HG03103 (cell line): ENCODE results near the gene TCF12.

Source experiments
- ATAC-seq: cut with Tn5 transposase; IDR thresholded peaks from one replicate; pipeline ENCODE4 v1.9.1; 2021; ENCODE audit warnings: low read depth; ENCODE audit not compliant: unreplicated experiment

Gene TCF12

DNA sequence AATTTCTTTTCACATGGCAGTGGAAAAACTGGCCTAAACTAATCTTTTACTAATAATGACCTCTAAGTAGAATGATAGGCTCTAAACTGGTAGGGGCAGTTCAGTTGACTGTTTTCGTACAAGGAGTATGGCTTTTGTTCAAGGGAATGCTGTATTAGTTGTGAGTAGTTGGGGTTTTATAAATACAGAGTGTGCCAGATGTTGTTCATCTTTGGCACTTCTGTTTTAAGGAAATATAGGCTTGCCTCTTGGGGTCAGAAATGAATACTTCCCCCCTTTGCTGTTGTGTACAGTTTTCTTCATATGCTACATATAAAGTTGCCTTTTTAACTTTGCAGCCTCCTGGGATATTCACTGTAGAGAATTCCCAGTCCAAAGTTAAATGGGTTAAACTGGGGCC, 276.9 kb downstream of the TCF12 start:
- ATAC-seq: no peak

DNA sequence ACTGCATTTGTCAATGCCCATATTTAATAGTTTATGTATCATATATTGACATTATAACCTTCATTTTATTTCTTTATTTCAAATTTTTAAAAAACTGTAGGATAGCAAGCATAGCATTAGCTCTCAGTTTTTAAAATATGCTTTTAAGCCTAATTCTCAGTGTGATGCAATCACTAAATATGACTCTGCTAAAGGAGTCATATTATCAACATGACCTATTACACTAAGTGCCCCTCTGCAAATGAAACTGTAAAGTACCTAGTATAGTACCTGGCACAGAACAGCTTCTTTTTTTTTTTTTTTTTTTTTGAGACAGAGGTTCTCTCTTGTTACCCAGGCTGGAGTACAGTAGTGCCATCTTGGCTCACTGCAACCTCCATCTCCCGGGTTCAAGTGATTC, 278.4 kb downstream of the TCF12 start:
- no peak for ATAC-seq

DNA sequence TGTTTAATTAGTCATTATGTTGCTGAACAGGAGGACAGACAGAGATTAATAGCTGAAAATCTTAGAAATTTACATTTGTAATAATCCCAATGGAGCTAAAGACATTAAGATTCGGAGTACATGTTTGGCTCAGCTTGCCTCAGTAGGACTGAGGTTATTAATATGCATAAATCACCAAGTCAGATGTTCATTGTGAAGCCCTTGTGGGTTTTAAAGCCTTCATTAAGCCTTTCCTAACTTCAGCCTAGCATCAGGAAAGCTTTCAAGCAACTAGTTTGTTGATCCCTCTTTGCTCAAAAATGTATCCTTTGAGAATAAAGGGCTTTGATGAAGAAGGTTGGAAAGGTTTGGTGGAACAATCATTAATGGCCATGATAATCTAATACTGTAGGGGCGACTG, 279.7 kb downstream of the TCF12 start:
- no peak for ATAC-seq

GRCh38 chr15:57198654-57199291, 280.3 kb downstream of the TCF12 start:
- no peak for ATAC-seq

DNA sequence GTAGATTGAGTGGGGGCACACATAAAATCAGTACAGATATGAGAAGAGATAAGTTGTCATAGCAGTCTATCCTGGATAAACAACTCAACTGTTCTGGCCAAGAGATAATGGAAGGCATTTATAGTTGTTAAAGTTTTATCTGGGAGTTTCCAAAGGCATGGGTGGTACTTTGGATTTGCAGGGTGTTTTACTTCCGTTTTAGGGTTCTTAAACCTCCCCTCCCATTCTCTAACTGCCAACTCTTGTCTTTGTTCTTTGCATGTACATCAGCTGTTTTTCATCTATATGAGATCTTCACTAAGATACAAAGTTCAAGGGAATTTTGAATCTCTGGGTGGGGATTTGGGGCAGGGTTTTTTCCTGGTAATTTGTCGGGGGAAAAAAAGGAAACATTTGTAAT, 283.1 kb downstream of the TCF12 start:
- ATAC-seq: no peak

DNA sequence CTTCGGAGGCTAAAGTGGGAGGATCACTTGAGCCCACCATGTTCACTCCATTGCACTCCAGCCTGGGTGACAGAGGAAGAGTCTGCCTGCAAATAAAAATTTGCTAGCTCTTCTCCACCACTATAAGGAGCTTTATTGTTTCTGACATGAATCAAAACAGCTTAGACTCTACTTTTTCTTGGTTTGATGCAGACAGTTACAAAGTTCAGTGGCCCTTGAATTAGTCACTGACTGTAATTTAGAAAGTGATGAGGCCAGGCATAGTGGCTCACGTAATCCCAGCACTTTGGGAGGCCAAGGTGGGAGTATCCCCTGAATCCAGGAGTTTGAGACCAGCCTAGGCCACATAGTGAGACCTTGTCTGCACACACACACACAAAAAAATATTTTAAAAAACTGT, 285.5 kb downstream of the TCF12 start:
- no peak for ATAC-seq

GRCh38 chr15:57205027-57205855, 286.8 kb downstream of the TCF12 start:
- no peak for ATAC-seq

GRCh38 chr15:57205996-57206395, 287.6 kb downstream of the TCF12 start:
- no peak for ATAC-seq

DNA sequence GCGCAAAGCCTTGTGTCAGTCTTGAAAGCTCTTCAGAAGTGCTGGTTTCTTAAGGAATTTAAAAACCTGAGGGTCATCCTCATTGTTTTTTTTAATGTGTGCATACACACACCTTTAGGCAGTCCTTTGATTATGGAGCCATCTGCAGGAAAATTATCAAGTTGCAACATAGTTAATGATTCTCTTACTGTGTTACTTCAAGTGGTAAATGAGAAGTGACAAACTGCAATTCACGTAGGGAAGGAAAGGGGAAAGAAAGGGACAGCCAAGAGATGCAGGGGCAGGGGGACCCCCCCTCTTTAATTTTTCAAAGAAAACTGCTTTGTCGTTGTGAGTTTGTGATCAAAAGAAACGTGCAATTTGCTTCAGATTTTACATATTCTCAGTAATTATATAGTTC, 295.4 kb downstream of the TCF12 start:
- no peak for ATAC-seq

GRCh38 chr15:57215326-57215725, 296.9 kb downstream of the TCF12 start:
- ATAC-seq: no peak

DNA sequence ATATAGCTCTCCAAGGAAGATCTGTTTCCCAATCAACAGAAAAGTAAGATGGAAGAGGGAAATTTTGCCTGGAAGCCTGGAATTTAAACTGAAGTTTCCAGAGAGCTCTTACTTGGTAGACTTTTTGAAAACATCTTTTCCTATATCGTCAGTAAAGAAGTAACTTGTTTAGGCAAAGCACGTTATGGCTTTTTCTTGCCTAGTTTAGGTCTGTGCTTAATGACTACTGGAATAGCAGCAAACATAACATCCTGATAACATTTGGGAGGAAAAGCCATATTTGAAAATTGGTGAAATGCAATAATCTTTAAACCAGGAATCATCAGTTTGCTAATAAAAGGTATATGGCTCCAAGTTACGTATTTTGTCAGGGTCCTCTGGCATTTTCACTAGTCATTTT, 297.4 kb downstream of the TCF12 start:
- no peak for ATAC-seq

- ATAC-seq: no peak
Observed at GRCh38 chr15:57216288-57216687, 297.8 kb downstream of the TCF12 start.

DNA sequence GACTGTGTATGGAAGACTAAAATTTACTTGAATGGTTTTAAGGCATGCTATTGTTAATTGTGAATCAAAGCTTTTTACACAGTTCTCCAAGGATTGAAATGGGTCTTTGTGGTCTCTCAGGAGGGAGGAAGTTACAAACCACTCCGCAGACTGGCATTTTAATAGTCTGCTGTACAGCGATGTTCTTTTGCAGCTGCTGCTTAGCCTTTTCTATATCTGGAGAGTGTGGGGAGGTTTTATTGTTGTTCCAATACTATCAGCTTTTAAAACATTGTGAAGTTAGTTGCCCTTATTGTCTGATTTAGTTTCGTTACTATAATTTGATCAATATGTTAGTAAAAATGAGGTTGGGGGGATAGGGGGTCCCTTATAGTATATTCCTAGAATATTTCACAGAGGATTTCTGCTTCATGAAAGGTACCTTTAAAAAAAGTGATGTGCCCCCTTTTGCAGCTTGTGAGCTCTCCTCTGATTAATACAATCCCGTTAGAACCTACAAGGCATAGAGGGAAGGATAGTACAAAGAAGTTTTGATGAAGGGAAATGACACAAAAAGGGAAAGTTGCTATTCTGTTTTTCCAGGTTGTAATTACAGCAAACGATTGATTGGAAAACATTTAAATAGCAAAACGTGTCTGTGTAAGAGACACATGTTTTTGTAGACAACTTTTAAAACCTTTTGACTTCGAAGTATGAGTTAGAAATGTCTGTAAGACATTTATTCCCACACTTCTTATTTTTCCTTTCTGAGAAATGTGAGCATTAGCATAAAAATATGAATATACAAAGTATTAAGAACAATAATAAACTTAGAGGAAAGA, 299.5 kb downstream of the TCF12 start:
- no peak for ATAC-seq

DNA sequence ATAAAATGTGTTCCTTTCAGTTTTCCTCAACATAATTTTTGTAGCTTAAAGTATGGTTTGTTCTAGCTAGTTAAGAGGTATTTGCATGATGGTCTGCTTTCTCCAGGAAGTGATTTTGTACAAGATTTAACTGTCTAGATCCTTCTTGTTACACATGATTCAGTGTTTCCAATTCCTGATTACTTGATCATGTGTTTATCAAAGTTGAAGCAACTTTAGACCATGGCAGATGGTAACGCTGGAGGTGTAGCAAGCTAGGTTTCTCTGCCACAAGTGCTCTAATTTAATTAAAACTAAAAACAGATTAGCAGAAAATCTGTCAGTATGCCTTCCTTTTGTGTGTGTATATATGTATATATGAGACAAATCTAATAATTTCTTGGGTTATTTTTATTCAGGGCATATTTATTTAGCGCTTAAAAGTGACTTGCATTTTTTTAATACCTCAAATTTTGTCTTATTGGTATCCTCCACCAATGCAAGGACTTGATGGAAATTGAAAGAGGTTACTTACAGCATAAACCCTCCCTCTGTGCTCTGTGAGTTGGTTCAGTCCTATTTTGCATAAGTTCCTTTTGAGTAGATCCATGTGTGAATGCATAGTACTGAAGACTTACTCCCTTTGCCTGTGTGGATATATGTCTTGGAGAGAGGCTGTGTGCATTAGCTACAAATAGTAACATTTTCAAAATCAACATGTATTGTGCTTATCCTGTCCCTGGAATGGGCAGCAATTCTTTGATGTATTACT, 300.6 kb downstream of the TCF12 start:
- no peak for ATAC-seq

GRCh38 chr15:57220205-57220604, 301.8 kb downstream of the TCF12 start:
- no peak for ATAC-seq

DNA sequence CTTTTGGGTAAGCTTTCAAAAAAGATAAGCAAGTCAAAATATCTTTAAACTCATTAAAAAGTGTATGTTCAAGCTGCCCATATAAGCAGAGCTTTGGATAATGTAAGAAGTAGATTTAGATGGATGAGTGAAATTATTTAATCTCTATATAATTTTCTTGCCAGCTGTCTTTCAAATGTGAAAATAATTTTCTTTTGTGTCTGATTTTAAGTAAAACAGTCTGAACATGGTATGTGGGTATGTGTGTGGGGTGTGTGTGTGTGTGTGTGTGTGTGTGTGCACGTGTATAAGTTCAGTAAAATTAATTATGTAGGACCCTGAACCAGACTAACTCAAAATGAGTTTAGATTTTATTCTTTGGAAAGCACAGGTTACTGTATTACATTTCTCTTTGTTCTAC, 302.7 kb downstream of the TCF12 start:
- ATAC-seq: no peak

DNA sequence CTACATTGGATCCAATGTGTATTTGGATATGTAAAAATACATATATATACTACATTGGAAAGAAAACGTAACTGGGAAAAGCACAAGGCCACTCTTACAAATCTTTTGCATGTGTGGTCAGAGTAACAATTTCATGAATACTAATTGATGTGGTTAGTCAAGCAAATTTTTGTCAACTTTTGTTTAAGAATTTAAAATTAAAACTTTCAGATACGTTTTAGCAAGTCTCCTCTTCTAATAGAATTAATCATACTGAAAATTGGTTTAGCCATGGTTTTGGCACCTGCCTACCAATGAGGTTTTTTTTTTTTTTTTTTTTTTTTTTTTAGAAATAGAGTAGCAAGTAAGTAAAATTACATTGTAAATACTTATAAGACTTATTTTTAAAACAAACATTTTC, 304.9 kb downstream of the TCF12 start:
- ATAC-seq: no peak

DNA sequence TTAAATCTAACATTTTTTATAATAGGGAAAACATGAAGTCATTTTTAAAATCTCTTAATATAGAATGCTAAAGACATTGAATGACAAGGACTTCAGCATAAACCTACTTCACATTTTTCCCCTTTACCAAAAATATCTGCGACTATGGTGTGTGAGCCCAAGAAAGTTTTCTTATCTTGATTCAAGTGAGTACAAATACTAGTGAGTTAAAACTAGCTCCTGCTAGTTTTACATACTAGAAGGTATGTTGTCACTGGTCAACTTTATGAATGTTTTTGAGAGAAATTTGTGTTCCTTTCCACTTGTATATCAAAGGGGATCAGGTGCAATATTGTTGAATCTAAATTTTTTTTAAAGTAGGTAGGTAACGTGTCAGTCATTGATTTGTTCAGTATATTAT, 305.4 kb downstream of the TCF12 start:
- no peak for ATAC-seq

- no peak for ATAC-seq
Observed at GRCh38 chr15:57224664-57225063, 306.2 kb downstream of the TCF12 start.

DNA sequence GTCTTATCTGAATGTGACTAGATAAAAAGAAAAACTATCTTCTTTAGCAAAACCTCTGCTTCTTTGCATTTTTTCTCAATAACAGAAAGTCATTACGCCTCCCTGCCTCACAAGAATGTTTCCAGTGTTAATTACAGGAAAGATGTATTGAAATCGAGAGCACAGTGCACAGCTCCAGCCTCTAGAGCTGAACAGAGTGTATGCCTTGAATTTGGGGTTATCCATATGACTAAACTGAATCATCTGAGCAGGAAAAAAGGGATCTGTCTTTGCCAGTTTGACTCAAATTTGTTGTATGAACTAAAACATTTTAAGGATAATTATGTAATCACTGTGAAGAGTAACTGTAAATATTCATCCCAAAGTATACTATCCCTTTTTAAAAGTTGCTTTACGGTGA, 308.7 kb downstream of the TCF12 start:
- no peak for ATAC-seq

DNA sequence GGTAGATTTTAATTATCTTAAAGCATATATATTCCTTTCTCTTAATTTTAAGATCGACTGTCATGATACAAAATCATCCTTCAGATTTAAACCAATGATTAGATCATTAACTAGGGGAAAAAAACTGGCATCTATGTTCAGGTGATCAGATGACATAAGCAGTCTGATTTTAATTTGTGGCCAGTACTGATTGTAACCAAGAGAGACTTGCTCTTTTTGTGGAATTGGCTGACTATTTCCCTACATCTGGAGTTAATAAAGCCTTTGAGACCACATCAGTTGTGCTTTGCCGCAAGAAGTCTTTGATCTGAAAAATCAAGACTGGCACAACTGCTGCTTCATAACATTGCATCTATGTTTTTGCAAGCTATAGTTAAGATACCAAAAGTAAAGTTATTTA, 309.5 kb downstream of the TCF12 start:
- no peak for ATAC-seq
